Suprapubic skin (tissue), 4 donors: ENCODE data around the gene DYRK2. TPM values are rescaled to one million over a fixed set of nuclear protein-coding genes. Genes with fewer than 3 reads are reported as not detected.

ENCODE experiments used
- DNase-seq, 2 donors: peaks; one replicate each; pipeline ENCODE4 v3.0.0-alpha.2; 2019; ENCODE audit warnings: low spot score in 2 of 2
- H3K27ac ChIP-seq: fragments of 200-600 bp; sonication (generic); one replicate; pipeline ENCODE4 v1.5.1; 2019
- H3K27me3 ChIP-seq: fragments of 200-600 bp; sonication (generic); one replicate; pipeline ENCODE4 v1.5.1; 2019
- H3K36me3 ChIP-seq: fragments of 200-600 bp; sonication (generic); one replicate; pipeline ENCODE4 v1.5.1; 2019
- H3K4me1 ChIP-seq: fragments of 200-600 bp; sonication (generic); one replicate; pipeline ENCODE4 v1.5.1; 2019
- H3K4me3 ChIP-seq: fragments of 200-600 bp; sonication (generic); one replicate; pipeline ENCODE4 v1.5.1; 2019; ENCODE audit warnings: mild to moderate bottlenecking
- H3K9me3 ChIP-seq: fragments of 200-600 bp; sonication (generic); one replicate; pipeline ENCODE4 v1.5.1; 2019
- CTCF ChIP-seq, 2 donors: fragments of 200-600 bp in 1 of 2; fragments of 450-650 bp in 1 of 2; sonication (generic) in 1 of 2; IDR thresholded peaks; one replicate each; pipeline ENCODE4 v1.5.1; 2016 to 2019; ENCODE audit warnings: antibody characterized with exemption in 2 of 2, mild to moderate bottlenecking in 1 of 2, moderate library complexity in 1 of 2
- EP300 ChIP-seq: sonication (generic); formaldehyde crosslinking; IDR thresholded peaks from one replicate; pipeline ENCODE4 v1.6.1; 2017; ENCODE audit warnings: antibody characterized with exemption
- POLR2A ChIP-seq, 2 donors: fragments of 450-650 bp; IDR thresholded peaks; one replicate each; pipeline ENCODE4 v1.6.1; 2017; ENCODE audit warnings: antibody characterized with exemption in 2 of 2, mild to moderate bottlenecking in 2 of 2, moderate library complexity in 2 of 2
- POLR2AphosphoS5 ChIP-seq, 3 donors: sonication (generic); formaldehyde crosslinking; IDR thresholded peaks; one replicate each; pipeline ENCODE4 v1.6.1; 2017; ENCODE audit warnings: antibody characterized with exemption in 3 of 3
- WGBS: methylation state at CpG from one replicate; pipeline ENCODE4 v1.1.5; 2018; 5-methylcytosine and 5-hydroxymethylcytosine counted together
- total RNA-seq, 4 donors: library from RNA; depleted of rRNA; stranded (reverse); fragments of >200 nt; gene quantifications; one replicate each; pipeline ENCODE4 v1.1.0, GENCODE V29; 2016

DYRK2 gene
- total RNA-seq, 4 donors from 2014 or later, result 10.4 to 22.3 (median 18.7) TPM

DNA sequence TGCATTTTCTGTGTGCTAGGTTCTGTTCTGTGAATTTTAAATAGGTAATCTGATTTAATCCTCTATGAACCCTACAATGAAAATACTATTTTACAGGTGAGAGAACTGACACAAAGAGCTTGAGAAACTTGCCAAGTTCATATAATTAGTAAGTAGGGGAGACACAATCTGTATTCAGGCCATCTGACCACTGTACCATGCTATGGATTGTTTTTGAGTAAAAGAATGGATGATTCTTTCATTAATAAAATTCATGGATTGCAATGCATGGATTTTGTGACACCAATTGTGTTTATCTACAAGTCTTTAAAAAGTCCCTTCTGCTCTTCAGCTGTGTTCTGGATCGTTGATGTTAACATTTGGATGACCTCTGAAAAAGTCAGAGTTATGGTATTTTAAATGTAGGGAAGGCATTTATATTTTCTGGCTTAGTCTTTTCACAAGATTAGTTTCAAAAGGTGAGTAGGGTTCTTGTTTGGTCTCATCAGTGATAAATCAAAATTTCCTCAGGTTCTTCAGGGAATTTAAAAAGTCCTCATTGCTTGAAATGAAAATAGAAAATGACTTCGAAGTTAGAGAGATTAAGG lies 15.4 kb upstream of the DYRK2 start:
- no peaks in the 10 kb centered on the region for H3K9me3 ChIP-seq
- no peak for DNase-seq
- 73% methylated on average over 2 of the region's 2 CpGs for WGBS
- H3K27me3 ChIP-seq, result no peaks in the 10 kb centered on the region
- H3K4me1 ChIP-seq, result no peaks in the 10 kb centered on the region
- H3K36me3 ChIP-seq, result no peaks in the 10 kb centered on the region
- TF ChIP-seq POLR2AphosphoS5 (IDR thresholded peaks at IDR 0.05) (no peak), POLR2A (IDR thresholded peaks at IDR 0.05) (no peak), CTCF (IDR thresholded peaks at IDR 0.05) (no peak), EP300 (no peak)
- no peak overlapping the region for H3K27ac ChIP-seq
- H3K4me3 ChIP-seq, result no peak overlapping the region

DNA sequence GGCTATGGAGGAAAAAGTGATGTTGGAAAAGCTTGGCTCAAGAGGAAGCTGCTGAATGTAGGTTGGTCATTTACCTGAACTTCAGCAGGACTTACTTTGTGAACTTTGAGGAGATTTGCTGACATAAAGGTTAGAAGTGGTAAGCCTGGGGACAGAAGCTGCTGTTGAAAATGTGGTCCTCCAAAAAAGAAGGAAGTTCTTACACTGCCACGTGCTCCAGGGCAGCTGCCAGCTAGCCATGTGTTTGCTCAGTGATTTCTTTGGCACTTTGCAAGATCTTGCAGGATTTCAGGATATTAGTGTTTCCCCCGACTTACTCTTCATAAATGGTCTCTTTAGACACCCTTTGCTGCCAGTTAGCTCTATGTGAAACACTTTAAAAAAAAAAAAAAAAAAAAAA lies 14.8 kb upstream of the DYRK2 start:
- no peak for DNase-seq
- Histone ChIP-seq H3K4me3 (no peak overlapping the region), H3K27me3 (no peaks in the 10 kb centered on the region), H3K36me3 (no peaks in the 10 kb centered on the region), H3K27ac (no peak overlapping the region), H3K9me3 (no peaks in the 10 kb centered on the region), H3K4me1 (no peaks in the 10 kb centered on the region)
- 30% methylated on average over 2 of the region's 2 CpGs for WGBS
- TF ChIP-seq POLR2A (IDR thresholded peaks at IDR 0.05) (no peak), EP300 (no peak), POLR2AphosphoS5 (IDR thresholded peaks at IDR 0.05) (no peak), CTCF (IDR thresholded peaks at IDR 0.05) (no peak)

GRCh38 chr12:67634303-67634761 lies 14.2 kb upstream of the DYRK2 start:
- no peaks in the 10 kb centered on the region for H3K4me1 ChIP-seq
- no peaks in the 10 kb centered on the region for H3K9me3 ChIP-seq
- no peak for DNase-seq
- TF ChIP-seq EP300 (no peak), POLR2AphosphoS5 (IDR thresholded peaks at IDR 0.05) (no peak), CTCF (IDR thresholded peaks at IDR 0.05) (no peak), POLR2A (IDR thresholded peaks at IDR 0.05) (no peak)
- no peaks in the 10 kb centered on the region for H3K36me3 ChIP-seq
- no peak overlapping the region for H3K4me3 ChIP-seq
- no peak overlapping the region for H3K27ac ChIP-seq
- no peaks in the 10 kb centered on the region for H3K27me3 ChIP-seq

- Histone ChIP-seq H3K27ac (no peak overlapping the region), H3K4me3 (no peak overlapping the region), H3K27me3 (no peaks in the 10 kb centered on the region), H3K4me1 (no peaks in the 10 kb centered on the region), H3K9me3 (no peaks in the 10 kb centered on the region), H3K36me3 (no peaks in the 10 kb centered on the region)
- 86% methylated on average over 3 of the region's 3 CpGs for WGBS
- DNase-seq, result no peak
- no peak for TF ChIP-seq EP300
- no peak for TF ChIP-seq POLR2AphosphoS5 (IDR thresholded peaks at IDR 0.05)
- TF ChIP-seq CTCF (IDR thresholded peaks at IDR 0.05), result no peak
Observed at GRCh38 chr12:67637718-67638117, 10.8 kb upstream of the DYRK2 start.

GRCh38 chr12:67638694-67639093 lies 9.9 kb upstream of the DYRK2 start:
- H3K4me1 ChIP-seq, result no peaks in the 10 kb centered on the region
- H3K36me3 ChIP-seq, result no peaks in the 10 kb centered on the region
- H3K27ac ChIP-seq, result no peak overlapping the region
- H3K27me3 ChIP-seq, result no peaks in the 10 kb centered on the region
- no peak for DNase-seq
- no peak overlapping the region for H3K4me3 ChIP-seq
- TF ChIP-seq CTCF (IDR thresholded peaks at IDR 0.05) (no peak), POLR2A (IDR thresholded peaks at IDR 0.05) (no peak), EP300 (no peak), POLR2AphosphoS5 (IDR thresholded peaks at IDR 0.05) (no peak)
- no peaks in the 10 kb centered on the region for H3K9me3 ChIP-seq
- WGBS, result 88% methylated on average over 1 of the region's 1 CpG
